Right hindlimb (tissue), 1 donor: ENCODE data around the gene AVEN.

ENCODE experiments used
- DNase-seq: peaks from one replicate; pipeline ENCODE4 v3.0.0-alpha.2; 2018

Gene AVEN

GRCh38 chr15:33907326-33907725, 131.7 kb downstream of the AVEN start:
- no peak for DNase-seq

- no peak for DNase-seq
These were observed 135.3 kb downstream of the AVEN start for GRCh38 chr15:33903661-33904060.

GRCh38 chr15:33902043-33902442, 137.0 kb downstream of the AVEN start:
- DNase-seq, result no peak

GRCh38 chr15:33894193-33894592, 144.8 kb downstream of the AVEN start:
- no peak for DNase-seq

GRCh38 chr15:33888176-33888575, 150.8 kb downstream of the AVEN start:
- no peak for DNase-seq

GRCh38 chr15:33882921-33883320, 156.1 kb downstream of the AVEN start:
- DNase-seq, result no peak

GRCh38 chr15:33874156-33874555, 164.8 kb downstream of the AVEN start:
- no peak for DNase-seq

GRCh38 chr15:33872416-33873106, 166.4 kb downstream of the AVEN start:
- DNase-seq, result no peak

- DNase-seq, result no peak
These were observed 167.0 kb downstream of the AVEN start for GRCh38 chr15:33871980-33872379.

- DNase-seq, result no peak
These were observed 172.8 kb downstream of the AVEN start for GRCh38 chr15:33866101-33866737.

- DNase-seq, result no peak
These were observed 173.6 kb downstream of the AVEN start for GRCh38 chr15:33865416-33865815.

- no peak for DNase-seq
These were observed 174.5 kb downstream of the AVEN start for GRCh38 chr15:33864360-33865075.

- no peak for DNase-seq
These were observed 178.2 kb downstream of the AVEN start for GRCh38 chr15:33860754-33861153.

GRCh38 chr15:33859992-33860545, 178.9 kb downstream of the AVEN start:
- DNase-seq, result no peak

- no peak for DNase-seq
These were observed 180.2 kb downstream of the AVEN start for GRCh38 chr15:33858836-33859235.

- DNase-seq, result no peak
These were observed 181.3 kb downstream of the AVEN start for GRCh38 chr15:33857726-33858125.

GRCh38 chr15:33852570-33852969, 186.4 kb downstream of the AVEN start:
- DNase-seq, result no peak

GRCh38 chr15:33852094-33852493, 186.9 kb downstream of the AVEN start:
- no peak for DNase-seq

GRCh38 chr15:33851079-33851478, 187.9 kb downstream of the AVEN start:
- no peak for DNase-seq

GRCh38 chr15:33848011-33848410, 191.0 kb downstream of the AVEN start:
- DNase-seq, result no peak

- no peak for DNase-seq
These were observed 192.1 kb downstream of the AVEN start for GRCh38 chr15:33846862-33847261.

- DNase-seq, result no peak
These were observed 192.9 kb downstream of the AVEN start for GRCh38 chr15:33846142-33846541.

GRCh38 chr15:33844597-33844996, 194.4 kb downstream of the AVEN start:
- no peak for DNase-seq

- DNase-seq, result no peak
These were observed 194.8 kb downstream of the AVEN start for GRCh38 chr15:33844186-33844585.
